Frontal cortex (tissue), 4 donors: Measurements from ENCODE around the gene APP. TPM values are rescaled to one million over a fixed set of nuclear protein-coding genes. Genes with fewer than 3 reads are reported as not detected.

Experiments
- DNase-seq, 2 donors: peaks; one replicate each; pipeline ENCODE4 v3.0.0; 2012; ENCODE audit warnings: low spot score in 2 of 2
- FAIRE-seq: peaks from 2 replicates; lab custom pipeline; 2012; peaks lifted over from hg19 to GRCh38; lab: Jason Lieb, UNC
- total RNA-seq: library from RNA; depleted of rRNA; stranded (reverse); fragments of >200 nt; gene quantifications from one replicate; pipeline ENCODE4 v1.2.3, GENCODE V29; 2014
- donor health status: control.
- donor health status: control.
- donor health status: control.

APP gene
- total RNA-seq, 1 donor from 2014 or later = 549 TPM

GRCh38 chr21:26167593-26167992 lies 3.0 kb downstream of the APP start:
- FAIRE-seq (no peak), DNase-seq (no peak)

GRCh38 chr21:26165331-26165730 lies 5.2 kb downstream of the APP start:
- DNase-seq = no peak
- FAIRE-seq = no peak

GRCh38 chr21:26164311-26164710 lies 6.3 kb downstream of the APP start:
- FAIRE-seq (no peak), DNase-seq (no peak)

GRCh38 chr21:26162081-26162480 lies 8.5 kb downstream of the APP start:
- DNase-seq (no peak), FAIRE-seq (no peak)

- FAIRE-seq (no peak), DNase-seq (no peak)
Measured at GRCh38 chr21:26159869-26160268, 10.7 kb downstream of the APP start.

GRCh38 chr21:26157801-26158200 lies 12.8 kb downstream of the APP start:
- no peak for FAIRE-seq

GRCh38 chr21:26154753-26155152 lies 15.8 kb downstream of the APP start:
- DNase-seq (no peak), FAIRE-seq (no peak)

More at GRCh38 chr21:26157801-26158200, 12.8 kb downstream of the APP start:
- no peak for DNase-seq

- DNase-seq = no peak
- no peak for FAIRE-seq
Measured at GRCh38 chr21:26153758-26154157, 16.8 kb downstream of the APP start.

- DNase-seq = no peak
- no peak for FAIRE-seq
Measured at GRCh38 chr21:26148840-26149354, 21.7 kb downstream of the APP start.

- DNase-seq = no peak
- FAIRE-seq = no peak
Measured at GRCh38 chr21:26148071-26148839, 22.3 kb downstream of the APP start.

- FAIRE-seq (no peak), DNase-seq (no peak)
Measured at GRCh38 chr21:26147535-26147934, 23.0 kb downstream of the APP start.

GRCh38 chr21:26146681-26147080 lies 23.9 kb downstream of the APP start:
- DNase-seq (no peak), FAIRE-seq (no peak)

GRCh38 chr21:26144031-26144430 lies 26.5 kb downstream of the APP start:
- FAIRE-seq (no peak), DNase-seq (no peak)

- no peak for DNase-seq
- FAIRE-seq = no peak
Measured at GRCh38 chr21:26142363-26142762, 28.2 kb downstream of the APP start.

- FAIRE-seq (no peak), DNase-seq (no peak)
Measured at GRCh38 chr21:26140926-26141325, 29.6 kb downstream of the APP start.

GRCh38 chr21:26140164-26140579 lies 30.4 kb downstream of the APP start:
- DNase-seq (no peak), FAIRE-seq (no peak)

GRCh38 chr21:26138615-26139257 lies 31.8 kb downstream of the APP start:
- DNase-seq (no peak), FAIRE-seq (no peak)

- DNase-seq (no peak), FAIRE-seq (no peak)
Measured at GRCh38 chr21:26137379-26138060, 33.0 kb downstream of the APP start.

GRCh38 chr21:26136671-26137070 lies 33.9 kb downstream of the APP start:
- DNase-seq (no peak), FAIRE-seq (no peak)

GRCh38 chr21:26135520-26135919 lies 35.0 kb downstream of the APP start:
- FAIRE-seq (no peak), DNase-seq (no peak)

GRCh38 chr21:26131554-26131953 lies 39.0 kb downstream of the APP start:
- FAIRE-seq = peak; percentile 81

More at GRCh38 chr21:26131554-26131953, 39.0 kb downstream of the APP start:
- no peak for DNase-seq
